NCI-H345 treated with DMSO at 0.1 percent for 48 hours (cell line): ENCODE data around the gene CNPY4.
"Not testable (repeated sequence)": the region's sequence is repeated elsewhere in the genome, so short reads cannot be mapped to it uniquely, and the experiment has no call there.

Experiments used
- DNase-seq: peaks from one replicate; lab custom pipeline; 2025; ENCODE audit not compliant: unreplicated experiment; lab: John Stamatoyannopoulos, UW

CNPY4 gene

GRCh38 chr7:100146350-100146749, 26.9 kb downstream of the CNPY4 start:
- not testable (repeated sequence) for DNase-seq

GRCh38 chr7:100147278-100147677, 27.8 kb downstream of the CNPY4 start:
- no peak for DNase-seq

DNA sequence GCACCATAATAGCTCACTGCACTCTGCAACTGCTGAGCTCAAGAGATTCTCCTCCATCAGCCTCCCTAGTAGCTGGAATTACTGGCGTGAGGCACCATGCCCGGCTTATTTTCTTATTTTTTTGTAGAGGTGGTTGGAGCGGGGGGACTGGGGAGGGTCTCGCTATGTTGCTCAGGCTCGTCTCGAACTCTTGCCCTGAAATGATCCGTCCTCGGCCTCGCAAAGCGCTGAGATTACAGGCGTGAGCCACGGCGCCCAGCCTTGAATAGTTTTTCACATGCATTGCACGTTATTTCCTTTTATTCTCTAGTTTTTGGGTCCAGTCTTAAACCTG, 28.8 kb downstream of the CNPY4 start:
- no peak for DNase-seq

DNA sequence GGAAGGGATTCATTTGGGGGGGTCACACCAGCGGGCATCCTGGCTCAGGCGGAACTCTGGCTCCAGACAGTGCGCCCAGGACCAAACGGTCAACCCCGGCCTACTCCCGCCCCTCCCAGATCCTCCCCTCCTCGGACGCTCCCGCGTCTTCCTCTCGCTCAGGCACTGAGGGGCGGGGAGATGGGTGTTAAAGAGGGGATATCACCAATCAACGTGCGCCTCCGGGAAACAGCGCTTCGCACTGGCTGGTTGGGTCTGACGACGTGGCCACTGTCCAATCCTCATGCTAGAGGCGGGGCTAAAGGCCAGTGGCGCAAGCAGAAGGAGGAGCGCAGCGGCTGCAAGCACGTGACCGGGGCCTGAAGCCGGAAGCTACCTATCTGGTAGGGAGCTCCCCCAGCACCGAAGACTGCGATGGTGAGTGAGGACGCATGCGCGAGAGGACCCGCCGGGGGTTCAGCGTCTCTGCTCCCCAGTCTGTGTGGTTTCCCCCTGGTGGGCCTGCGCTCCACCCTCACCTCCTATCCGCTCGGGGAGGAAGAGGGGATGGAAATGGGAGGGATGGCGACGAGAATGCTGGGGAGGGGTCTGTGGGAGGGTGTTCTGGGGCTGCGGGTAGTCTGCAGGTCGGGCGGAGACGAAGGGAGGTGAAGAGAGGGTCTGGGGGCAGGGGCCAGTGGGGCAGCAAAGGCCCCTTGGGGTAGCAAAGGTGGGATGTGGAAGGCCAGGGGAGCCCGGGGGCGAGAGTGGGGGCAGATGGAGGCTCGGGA, 29.3 kb downstream of the CNPY4 start, which contains the start of gene LAMTOR4:
Gene LAMTOR4, plus strand, starts transcription at position 360 of the 770 bp plus-strand sequence. Its CDS starts 55 bp downstream, at position 415.
- peak; percentile 99 for DNase-seq

DNA sequence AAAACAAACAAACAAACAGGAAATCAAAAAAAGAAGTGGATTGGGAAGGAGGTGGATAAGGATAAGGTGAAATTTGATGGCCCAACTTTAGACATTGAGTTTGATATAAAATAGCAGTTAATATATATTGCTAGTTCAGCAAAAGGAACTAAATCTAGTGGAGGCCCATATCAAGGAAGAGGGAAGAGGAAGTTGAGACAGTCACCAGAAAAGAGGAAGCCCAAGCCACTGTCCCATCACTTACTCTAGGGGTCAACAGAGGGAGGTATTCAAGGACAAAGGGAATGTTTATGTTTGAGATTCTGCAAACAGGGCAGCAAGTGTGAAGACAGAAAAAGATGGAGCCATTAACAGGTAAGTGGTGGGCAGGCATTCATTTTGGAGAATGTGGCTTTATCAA, 33.0 kb downstream of the CNPY4 start:
- no peak for DNase-seq

DNA sequence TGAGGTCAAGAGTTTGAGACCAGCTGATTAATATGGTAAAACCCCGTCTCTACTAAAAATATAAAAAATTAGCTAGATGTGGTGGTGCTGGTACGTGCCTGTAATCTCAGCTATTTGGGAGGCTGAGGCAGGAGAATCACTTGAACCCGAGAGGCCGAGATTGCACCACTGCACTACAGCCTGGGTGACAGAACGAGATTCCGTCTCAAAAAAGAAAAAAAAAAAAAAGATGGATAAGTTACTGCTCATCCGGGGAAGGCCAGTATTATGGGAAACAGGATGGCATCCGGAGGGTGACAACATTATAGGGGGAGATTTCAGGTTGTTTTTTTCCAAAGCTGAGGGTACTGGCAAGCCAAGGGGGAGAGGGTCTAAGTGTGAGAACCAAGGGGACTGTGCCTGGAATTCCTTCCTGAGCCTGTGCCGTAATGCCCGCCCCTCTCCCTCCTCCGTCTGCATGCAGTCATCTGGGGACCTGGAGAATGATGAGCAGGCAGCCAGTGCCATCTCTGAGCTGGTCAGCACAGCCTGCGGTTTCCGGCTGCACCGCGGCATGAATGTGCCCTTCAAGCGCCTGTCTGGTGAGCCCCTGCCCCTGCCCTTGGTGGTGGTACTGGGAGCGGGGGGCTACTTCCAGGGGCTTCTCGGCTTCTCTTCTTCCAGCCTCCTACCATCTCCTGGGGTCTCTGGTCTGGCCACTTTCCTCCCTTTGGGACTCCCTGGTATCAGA, 33.7 kb downstream of the CNPY4 start:
- DNase-seq = no peak

- DNase-seq = no peak
Measured at GRCh38 chr7:100153708-100154535, 34.5 kb downstream of the CNPY4 start.

- DNase-seq = no peak
Measured at GRCh38 chr7:100154651-100155491, 35.4 kb downstream of the CNPY4 start.

- DNase-seq = no peak
Measured at GRCh38 chr7:100155553-100156317, 36.3 kb downstream of the CNPY4 start.

DNA sequence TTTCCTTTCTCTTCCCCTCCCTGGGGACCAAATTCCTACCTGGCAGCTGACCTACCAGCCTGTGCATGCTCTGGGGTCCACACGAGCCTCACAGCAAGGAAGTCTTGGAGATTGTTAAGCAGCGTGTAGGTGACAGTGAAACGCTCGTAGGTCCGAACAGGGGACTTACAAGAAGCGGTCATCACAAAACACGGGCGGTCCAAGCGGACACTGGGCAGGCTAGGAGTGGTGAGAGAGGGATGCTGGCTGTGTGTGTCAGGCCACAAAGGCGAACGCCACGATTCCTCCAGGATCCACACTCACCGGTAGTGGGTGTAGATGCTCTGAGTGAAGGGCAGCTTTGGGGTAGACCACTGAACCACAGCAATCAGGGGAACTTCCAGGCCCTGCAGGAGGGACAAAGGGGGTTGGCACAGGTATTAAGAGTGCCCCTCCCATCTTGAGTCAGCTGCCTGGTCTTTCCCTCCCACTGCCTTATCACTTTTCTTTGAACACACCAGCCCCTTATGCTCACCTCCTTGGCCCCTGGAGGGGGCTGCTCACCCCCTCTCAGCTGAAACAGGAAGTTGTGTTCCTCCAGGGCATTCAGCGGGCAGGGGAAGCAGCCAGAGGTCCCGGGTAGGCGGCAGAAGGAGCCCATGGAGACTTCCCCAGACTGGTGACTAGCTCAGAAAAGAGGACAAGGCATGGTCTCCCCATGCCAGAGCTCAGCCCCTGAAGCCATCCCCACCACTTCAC, 37.1 kb downstream of the CNPY4 start:
- DNase-seq = no peak

DNA sequence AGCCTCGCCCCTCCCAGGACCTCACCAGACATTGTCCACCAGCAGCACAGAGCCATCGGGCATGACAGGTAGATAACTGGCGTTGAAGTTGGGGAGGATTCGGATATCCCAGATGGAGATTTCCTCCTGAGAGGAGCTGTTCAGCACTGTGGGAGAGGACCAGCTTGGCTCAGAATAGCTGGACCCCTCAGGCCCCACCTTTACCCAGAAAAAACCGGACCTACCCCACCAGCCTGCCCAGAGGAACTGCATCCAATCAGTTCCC, 37.6 kb downstream of the CNPY4 start:
- no peak for DNase-seq

DNA sequence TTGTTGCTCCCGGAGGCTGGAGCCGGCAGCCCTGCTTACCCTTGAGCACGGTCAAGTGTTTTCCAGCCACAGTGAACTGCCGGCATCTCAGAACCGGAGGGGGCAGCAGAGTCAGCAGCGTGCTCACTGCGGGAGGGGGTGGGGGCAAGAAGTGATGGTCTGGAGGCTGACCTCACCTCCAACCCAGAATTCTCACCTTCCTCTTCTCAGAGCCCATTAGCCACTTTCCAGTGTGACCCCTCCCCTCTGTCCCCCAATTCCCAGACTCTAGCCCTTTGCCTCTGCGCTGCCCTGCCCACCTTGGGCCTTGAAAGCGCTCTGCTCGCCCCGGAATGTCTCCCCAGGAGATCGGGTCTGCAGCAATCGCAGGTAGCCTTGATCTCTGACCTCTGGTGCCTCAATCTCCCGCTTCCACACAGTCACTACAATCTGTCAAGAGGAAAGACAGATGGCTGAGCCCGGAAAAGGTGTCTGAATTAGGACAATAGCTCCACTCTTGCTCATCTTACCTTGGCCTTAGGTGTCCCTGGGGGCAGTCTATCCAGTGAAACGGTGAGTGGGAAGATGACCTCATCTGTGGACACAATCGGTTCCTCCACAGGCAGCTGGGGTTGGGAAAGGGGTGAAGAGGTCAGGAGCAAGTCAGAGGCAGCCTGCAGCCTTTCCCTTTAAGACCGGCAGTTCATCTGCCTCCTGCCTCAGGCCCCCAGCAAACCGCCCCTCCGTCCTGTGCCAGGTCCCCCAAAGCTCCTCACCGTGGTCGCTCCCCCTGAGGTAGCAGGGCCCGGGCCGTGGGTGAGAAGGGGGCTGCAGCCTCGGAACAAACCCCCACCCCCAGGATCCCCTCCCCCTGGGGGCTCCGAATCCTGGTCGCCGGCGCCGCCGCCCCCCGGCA, 38.1 kb downstream of the CNPY4 start:
- no peak for DNase-seq

DNA sequence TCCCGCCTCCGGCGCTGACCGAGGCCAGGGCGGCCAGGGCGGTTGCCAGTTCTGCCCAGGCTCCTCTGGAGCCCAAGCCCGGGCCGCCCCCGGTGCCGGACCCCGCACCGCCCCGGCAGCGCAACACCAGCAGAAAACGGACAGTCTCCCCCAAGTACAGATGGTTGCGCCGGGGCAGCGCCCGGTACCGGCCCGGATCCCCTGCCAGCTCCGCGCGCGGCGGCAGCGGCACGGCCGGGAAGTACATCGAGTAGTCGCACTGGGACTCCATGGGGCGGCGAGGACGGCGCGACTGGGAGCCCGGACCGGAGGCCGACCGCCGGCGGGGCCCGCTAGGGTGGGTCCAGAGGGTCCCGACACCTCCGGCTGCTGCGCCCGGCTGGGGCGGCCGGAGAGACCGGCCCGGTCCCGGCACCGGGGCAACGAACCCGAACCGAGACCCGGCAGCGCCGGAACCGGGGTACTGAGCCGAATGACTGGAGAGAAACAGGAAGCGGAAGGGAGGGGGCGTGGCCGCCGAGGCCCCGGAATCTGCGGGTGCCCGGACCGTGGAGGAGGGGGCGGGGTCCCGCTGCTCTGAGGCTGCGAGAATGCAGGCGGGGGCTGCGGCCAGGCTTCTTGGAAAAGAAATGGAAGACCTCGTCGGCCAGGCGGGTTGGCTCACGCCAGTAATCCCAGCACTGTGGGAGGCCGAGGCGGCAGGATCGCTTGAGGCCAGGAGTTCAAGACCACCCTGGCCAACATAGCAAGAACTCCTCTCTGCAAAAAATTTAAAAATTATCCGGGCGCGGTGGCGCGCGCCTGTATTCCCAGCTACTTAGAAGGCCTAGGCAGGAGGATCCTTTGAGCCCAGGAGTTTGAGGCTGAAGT, 39.0 kb downstream of the CNPY4 start, which contains the start of gene TRAPPC14:
Gene TRAPPC14, minus strand, starts transcription at position 495 of the 870 bp plus-strand sequence. Its CDS starts 224 bp downstream, at position 271.
- peak; percentile 33 for DNase-seq

- DNase-seq = no peak
Measured at GRCh38 chr7:100159099-100159623, 39.7 kb downstream of the CNPY4 start.

GRCh38 chr7:100160067-100160466, 40.6 kb downstream of the CNPY4 start:
- no peak for DNase-seq

- DNase-seq = peak; percentile 27
Measured at GRCh38 chr7:100163006-100163531, 43.6 kb downstream of the CNPY4 start.

- no peak for DNase-seq
Measured at GRCh38 chr7:100163871-100164270, 44.4 kb downstream of the CNPY4 start.
